Coronary artery (tissue), 2 donors: ENCODE data around the gene CELA3A.
A peak's percentile ranks its signal among the peaks of the same experiment; 100 is the strongest.
"Not testable (repeated sequence)": the region's sequence is repeated elsewhere in the genome, so short reads cannot be mapped to it uniquely, and the experiment has no call there.

ENCODE experiments used
- DNase-seq: peaks from one replicate; pipeline ENCODE4 v3.0.0-alpha.2; 2017; ENCODE audit warnings: low spot score
- H3K27ac ChIP-seq, 2 donors: fragments of 200-600 bp; sonication (generic); one replicate each; pipeline ENCODE4 v1.5.1; 2016 to 2019
- H3K4me3 ChIP-seq: fragments of 200-600 bp; sonication (generic); 2 replicates; pipeline ENCODE4 v1.5.1; 2016; ENCODE audit warnings: mild to moderate bottlenecking, moderate library complexity
- CTCF ChIP-seq: fragments of 200-600 bp; sonication (generic); IDR thresholded peaks from one replicate; pipeline ENCODE4 v1.5.1; 2019; ENCODE audit warnings: antibody characterized with exemption

Gene CELA3A

GRCh38 chr1:21961799-21962198 lies 39.7 kb upstream of the CELA3A start:
- no peak for TF ChIP-seq CTCF
- no peak for DNase-seq
- Histone ChIP-seq H3K27ac (peak overlapping the region in 1 of 2 donors; percentile 3), H3K4me3 (no peak overlapping the region)

GRCh38 chr1:21963477-21964217 lies 37.8 kb upstream of the CELA3A start:
- peak; percentile 68 for TF ChIP-seq CTCF
- no peak overlapping the region for H3K27ac ChIP-seq
- no peak for DNase-seq

GRCh38 chr1:21966247-21967000 lies 35.0 kb upstream of the CELA3A start:
- Histone ChIP-seq H3K4me3 (no peak overlapping the region), H3K27ac (no peak overlapping the region)
- DNase-seq = no peak
- TF ChIP-seq CTCF = no peak

More at GRCh38 chr1:21963477-21964217, 37.8 kb upstream of the CELA3A start:
- H3K4me3 ChIP-seq = no peak overlapping the region

GRCh38 chr1:21967216-21967615 lies 34.2 kb upstream of the CELA3A start:
- not testable (repeated sequence) for H3K4me3 ChIP-seq, H3K27ac ChIP-seq, DNase-seq

GRCh38 chr1:21969066-21969465 lies 32.4 kb upstream of the CELA3A start:
- DNase-seq = not testable (repeated sequence)

GRCh38 chr1:21970523-21970922 lies 30.9 kb upstream of the CELA3A start:
- not testable (repeated sequence) for H3K4me3 ChIP-seq, H3K27ac ChIP-seq, DNase-seq

More at GRCh38 chr1:21969066-21969465, 32.4 kb upstream of the CELA3A start:
- not testable (repeated sequence) for H3K4me3 ChIP-seq, H3K27ac ChIP-seq

GRCh38 chr1:21972973-21973441 lies 28.4 kb upstream of the CELA3A start:
- not testable (repeated sequence) for H3K4me3 ChIP-seq, H3K27ac ChIP-seq, DNase-seq

- not testable (repeated sequence) for DNase-seq, H3K4me3 ChIP-seq, H3K27ac ChIP-seq
These were observed 27.5 kb upstream of the CELA3A start for GRCh38 chr1:21973948-21974347.

- H3K27ac ChIP-seq, H3K4me3 ChIP-seq, DNase-seq: not testable (repeated sequence)
These were observed 26.8 kb upstream of the CELA3A start for GRCh38 chr1:21974699-21975098.

- not testable (repeated sequence) for DNase-seq, H3K4me3 ChIP-seq, H3K27ac ChIP-seq
These were observed 26.2 kb upstream of the CELA3A start for GRCh38 chr1:21975296-21975695.

- not testable (repeated sequence) for DNase-seq, H3K27ac ChIP-seq, H3K4me3 ChIP-seq
These were observed 24.7 kb upstream of the CELA3A start, which contains the start of gene CELA3B for GRCh38 chr1:21976703-21977239. Gene CELA3B (plus strand): TSS chr1:21977022. CDS start chr1:21977040, 18 bp downstream.

- not testable (repeated sequence) for H3K27ac ChIP-seq, DNase-seq, H3K4me3 ChIP-seq
These were observed 23.2 kb upstream of the CELA3A start for GRCh38 chr1:21978209-21978608.

- not testable (repeated sequence) for H3K27ac ChIP-seq, H3K4me3 ChIP-seq, DNase-seq
These were observed 20.8 kb upstream of the CELA3A start for GRCh38 chr1:21980515-21981220.

GRCh38 chr1:21981253-21981652 lies 20.2 kb upstream of the CELA3A start:
- not testable (repeated sequence) for H3K4me3 ChIP-seq, H3K27ac ChIP-seq, DNase-seq

GRCh38 chr1:21982122-21982521 lies 19.3 kb upstream of the CELA3A start:
- H3K4me3 ChIP-seq, DNase-seq, H3K27ac ChIP-seq: not testable (repeated sequence)
